ENCODE data around the gene ARMC9. TPM values are rescaled to one million over a fixed set of nuclear protein-coding genes. Genes with fewer than 3 reads are reported as not detected.
A peak's percentile ranks its signal among the peaks of the same experiment; 100 is the strongest.

ARMC9 gene
- total and polyA plus RNA-seq, 8 donors, result 4.5 to 114 (median 11.0) TPM

DNA sequence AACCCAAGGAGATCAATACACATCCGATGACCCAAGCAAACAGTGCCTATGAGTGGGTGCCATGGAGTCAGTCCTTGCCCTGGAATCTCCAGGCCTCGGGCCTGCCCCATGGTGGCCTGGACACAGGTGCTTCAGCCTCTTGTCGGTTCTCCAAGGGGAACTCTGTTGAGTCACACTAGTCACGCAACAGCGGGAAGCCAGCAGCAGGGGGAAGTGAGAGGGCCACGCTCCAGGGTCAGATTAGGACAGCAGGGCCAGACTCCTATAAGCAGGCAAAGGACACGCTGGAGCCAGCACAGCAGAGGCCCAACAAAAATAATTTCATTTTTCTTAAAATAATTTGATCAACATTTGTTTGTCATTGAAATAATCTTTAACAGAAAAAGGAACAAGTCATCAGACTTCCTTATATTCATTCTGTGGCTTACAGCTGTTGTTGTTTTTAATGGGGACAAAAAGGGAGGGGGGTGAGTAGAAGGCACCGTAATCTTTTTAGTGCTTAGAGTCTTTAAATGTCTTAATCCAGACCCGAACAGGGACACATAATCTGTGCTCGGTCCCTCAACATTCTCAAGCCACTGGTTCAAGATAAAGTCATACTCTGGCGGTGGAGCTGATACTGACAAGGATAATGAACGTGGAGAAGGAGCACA is 16.4 kb upstream of the ARMC9 start:
- peak in 1 of 3 donors; percentile 52 for TF ChIP-seq POLR2AphosphoS5 (IDR thresholded peaks at IDR 0.05)
- TF ChIP-seq, protein P1, sequence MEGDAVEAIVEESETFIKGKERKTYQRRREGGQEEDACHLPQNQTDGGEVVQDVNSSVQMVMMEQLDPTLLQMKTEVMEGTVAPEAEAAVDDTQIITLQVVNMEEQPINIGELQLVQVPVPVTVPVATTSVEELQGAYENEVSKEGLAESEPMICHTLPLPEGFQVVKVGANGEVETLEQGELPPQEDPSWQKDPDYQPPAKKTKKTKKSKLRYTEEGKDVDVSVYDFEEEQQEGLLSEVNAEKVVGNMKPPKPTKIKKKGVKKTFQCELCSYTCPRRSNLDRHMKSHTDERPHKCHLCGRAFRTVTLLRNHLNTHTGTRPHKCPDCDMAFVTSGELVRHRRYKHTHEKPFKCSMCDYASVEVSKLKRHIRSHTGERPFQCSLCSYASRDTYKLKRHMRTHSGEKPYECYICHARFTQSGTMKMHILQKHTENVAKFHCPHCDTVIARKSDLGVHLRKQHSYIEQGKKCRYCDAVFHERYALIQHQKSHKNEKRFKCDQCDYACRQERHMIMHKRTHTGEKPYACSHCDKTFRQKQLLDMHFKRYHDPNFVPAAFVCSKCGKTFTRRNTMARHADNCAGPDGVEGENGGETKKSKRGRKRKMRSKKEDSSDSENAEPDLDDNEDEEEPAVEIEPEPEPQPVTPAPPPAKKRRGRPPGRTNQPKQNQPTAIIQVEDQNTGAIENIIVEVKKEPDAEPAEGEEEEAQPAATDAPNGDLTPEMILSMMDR (IDR thresholded peaks at IDR 0.05), result no peak
- intact Hi-C loops (cut with DNase I; ENCODE audit: low total_unique reads), result no loop called here
- peaks cover 7 to 43% (median 15%) of the 10 kb centered on the region in 4 donors for H3K4me1 ChIP-seq
- no peaks in the 10 kb centered on the region for H3K9me3 ChIP-seq
- peak in 1 of 2 donors; percentile 42 for DNase-seq
- 56 to 66% (median 65%) methylated on average over 11 to 12 of the region's 12 CpGs for WGBS, 5 donors
- H3K4me3 ChIP-seq, result no peak overlapping the region
- H3K36me3 ChIP-seq, result no peaks in the 10 kb centered on the region
- peak overlapping the region in 3 of 5 donors; percentile 29 to 38 (median 29) for H3K27ac ChIP-seq
- H3K27me3 ChIP-seq, result no peaks in the 10 kb centered on the region

GRCh38 chr2:231182513-231182899 is 15.9 kb upstream of the ARMC9 start:
- H3K4me1 ChIP-seq, result peaks cover 7 to 43% (median 15%) of the 10 kb centered on the region in 4 donors
- DNase-seq, result peak in 1 of 2 donors; percentile 22
- H3K4me3 ChIP-seq, result no peak overlapping the region
- H3K9me3 ChIP-seq, result no peaks in the 10 kb centered on the region
- no peaks in the 10 kb centered on the region for H3K36me3 ChIP-seq
- H3K27me3 ChIP-seq, result no peaks in the 10 kb centered on the region
- WGBS, 5 donors, result 76 to 83% (median 77%) methylated on average over 8 of the region's 8 CpGs
- TF ChIP-seq POLR2AphosphoS5 (IDR thresholded peaks at IDR 0.05) (no peak), POLR2A (IDR thresholded peaks at IDR 0.05) (no peak)
- TF ChIP-seq, protein P1 (IDR thresholded peaks at IDR 0.05), result no peak
- peak overlapping the region in 3 of 5 donors; percentile 3 to 29 (median 14) for H3K27ac ChIP-seq
- intact Hi-C loops (cut with DNase I; ENCODE audit: low total_unique reads), result no loop called here

- Histone ChIP-seq H3K9me3 (no peaks in the 10 kb centered on the region), H3K4me1 (peaks cover 7 to 43% (median 15%) of the 10 kb centered on the region in 4 donors), H3K36me3 (no peaks in the 10 kb centered on the region), H3K4me3 (no peak overlapping the region), H3K27me3 (no peaks in the 10 kb centered on the region), H3K27ac (no peak overlapping the region)
- peak in 1 of 2 donors; percentile 11 for DNase-seq
- TF ChIP-seq POLR2A (IDR thresholded peaks at IDR 0.05), result no peak
- no peak for TF ChIP-seq POLR2AphosphoS5 (IDR thresholded peaks at IDR 0.05)
- no peak for TF ChIP-seq EP300 (IDR thresholded peaks at IDR 0.05)
- TF ChIP-seq, protein P1 (IDR thresholded peaks at IDR 0.05), result no peak
- intact Hi-C loops (cut with DNase I; ENCODE audit: low total_unique reads), result no loop called here
- whole genome bisulfite sequencing, 5 donors, result 84 to 91% (median 89%) methylated on average over 7 to 8 of the region's 8 CpGs
Observed at GRCh38 chr2:231183851-231184250, 14.6 kb upstream of the ARMC9 start.

DNA sequence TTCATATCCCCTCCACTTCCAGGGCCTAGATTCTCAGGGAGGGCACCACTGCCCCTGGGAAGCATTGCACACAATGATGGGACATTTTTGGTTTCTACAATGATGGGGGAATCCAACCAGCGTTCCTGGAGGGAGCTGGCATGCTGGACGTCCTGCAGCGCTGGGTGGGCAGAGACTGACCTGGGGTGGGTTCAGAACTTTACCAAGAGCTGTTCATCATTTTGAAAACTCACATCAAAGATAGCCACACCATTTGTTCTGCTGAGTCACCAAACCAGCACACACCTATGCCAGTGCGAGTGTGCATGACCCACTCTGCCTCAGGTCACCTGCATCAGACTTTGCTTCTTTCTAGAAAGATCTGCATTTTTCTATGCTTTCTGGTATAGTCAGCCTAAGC is 14.1 kb upstream of the ARMC9 start:
- DNase-seq, result no peak
- H3K27ac ChIP-seq, result no peak overlapping the region
- H3K4me1 ChIP-seq, result peaks cover 7 to 42% (median 15%) of the 10 kb centered on the region in 4 donors
- intact Hi-C loops (cut with DNase I; ENCODE audit: low total_unique reads), result no loop called here
- no peaks in the 10 kb centered on the region for H3K9me3 ChIP-seq
- TF ChIP-seq EP300 (IDR thresholded peaks at IDR 0.05), result no peak
- no peak for TF ChIP-seq POLR2AphosphoS5 (IDR thresholded peaks at IDR 0.05)
- no peak for TF ChIP-seq POLR2A (IDR thresholded peaks at IDR 0.05)
- TF ChIP-seq, protein P1 (IDR thresholded peaks at IDR 0.05), result no peak
- WGBS, 5 donors, result 91 to 94% (median 92%) methylated on average over 4 of the region's 4 CpGs
- no peaks in the 10 kb centered on the region for H3K36me3 ChIP-seq
- H3K4me3 ChIP-seq, result no peak overlapping the region
- no peaks in the 10 kb centered on the region for H3K27me3 ChIP-seq
